KOPT-K1 (cell line): ENCODE measurements around the gene MGST3.
"Not testable (repeated sequence)": the region's sequence is repeated elsewhere in the genome, so short reads cannot be mapped to it uniquely, and the experiment has no call there.

Experiments
- H3K27ac ChIP-seq: fragments of 200-600 bp; sonication (generic); 2 replicates; pipeline ENCODE4 v1.5.1; 2016; ENCODE audit warnings: antibody characterized with exemption, mild to moderate bottlenecking, low read depth, low read length; ENCODE audit not compliant: poor library complexity, severe bottlenecking
- H3K36me3 ChIP-seq: fragments of 200-600 bp; sonication (generic); 2 replicates; pipeline ENCODE4 v1.5.1; 2017; ENCODE audit warnings: antibody characterized with exemption, mild to moderate bottlenecking, low read length, moderate library complexity; ENCODE audit not compliant: insufficient read depth
- H3K9me3 ChIP-seq: fragments of 200-600 bp; sonication (generic); 2 replicates; pipeline ENCODE4 v1.5.1; 2017; ENCODE audit warnings: antibody characterized with exemption, low read length, mild to moderate bottlenecking; ENCODE audit not compliant: insufficient read depth, poor library complexity, severe bottlenecking

Gene MGST3

DNA sequence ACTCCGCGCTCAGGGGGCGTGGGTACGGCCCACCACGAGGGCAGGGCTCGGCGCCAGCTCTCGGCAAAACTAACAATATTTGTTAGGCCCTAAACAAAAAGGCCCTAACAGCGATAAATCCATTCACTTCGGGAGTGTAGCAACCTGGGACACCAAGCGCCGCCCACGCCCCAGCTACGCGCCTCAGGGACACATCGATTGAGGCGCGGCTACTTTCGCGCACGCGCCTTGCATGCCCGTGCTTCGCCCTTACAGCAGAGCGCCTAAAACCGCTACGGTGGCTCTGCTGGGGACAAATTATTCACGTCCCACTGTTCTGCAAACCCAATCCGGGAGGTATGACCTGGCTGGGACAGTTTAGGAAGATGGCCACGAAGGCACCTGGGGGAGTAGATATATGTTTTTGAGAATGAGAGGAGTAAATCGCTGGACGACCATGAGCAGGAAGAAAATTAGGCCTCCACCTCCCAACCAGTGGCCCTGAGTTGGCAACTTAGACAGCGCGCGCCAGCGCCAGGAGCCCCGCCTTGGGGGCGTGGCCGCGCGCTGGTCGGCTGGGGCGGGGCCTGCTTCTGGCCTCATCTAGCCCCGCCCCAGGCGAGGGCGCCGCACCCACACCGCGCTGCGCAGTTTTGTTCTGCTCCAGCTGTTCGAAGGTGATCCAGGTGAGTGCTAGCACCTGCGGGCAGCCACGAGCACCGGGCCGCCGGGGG lies at the start of gene MGST3:
MGST3 (plus strand) TSS at position 606 of the 713 bp plus-strand sequence. CDS start 18,614 bp downstream, outside the sequence.
- Histone ChIP-seq H3K36me3 (no peaks in the 10 kb centered on the region), H3K9me3 (no peaks in the 10 kb centered on the region), H3K27ac (peak within 1 kb of the TSS; percentile 74)

DNA sequence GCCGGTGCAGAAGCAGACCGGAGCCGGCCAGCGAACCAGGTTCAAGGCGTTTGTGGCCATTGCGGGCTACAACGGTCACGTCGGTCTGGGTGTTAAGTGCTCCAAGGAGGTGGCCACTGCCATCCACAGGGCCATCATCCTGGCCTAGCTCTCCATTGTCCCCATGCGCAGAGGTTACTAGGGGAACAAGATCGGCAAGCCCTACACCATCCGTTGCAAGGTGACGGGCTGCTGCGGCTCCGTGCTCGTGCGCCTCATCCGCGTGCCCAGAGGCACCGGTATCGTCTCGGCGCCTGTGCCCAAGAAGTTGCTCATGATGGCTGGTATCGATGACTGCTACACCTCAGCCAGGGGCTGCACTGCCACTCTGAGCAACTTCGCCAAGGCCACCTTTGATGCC lies 49.1 kb upstream of the MGST3 start:
- H3K36me3 ChIP-seq = no peaks in the 10 kb centered on the region
- H3K27ac ChIP-seq = no peak overlapping the region
- H3K9me3 ChIP-seq = no peaks in the 10 kb centered on the region

DNA sequence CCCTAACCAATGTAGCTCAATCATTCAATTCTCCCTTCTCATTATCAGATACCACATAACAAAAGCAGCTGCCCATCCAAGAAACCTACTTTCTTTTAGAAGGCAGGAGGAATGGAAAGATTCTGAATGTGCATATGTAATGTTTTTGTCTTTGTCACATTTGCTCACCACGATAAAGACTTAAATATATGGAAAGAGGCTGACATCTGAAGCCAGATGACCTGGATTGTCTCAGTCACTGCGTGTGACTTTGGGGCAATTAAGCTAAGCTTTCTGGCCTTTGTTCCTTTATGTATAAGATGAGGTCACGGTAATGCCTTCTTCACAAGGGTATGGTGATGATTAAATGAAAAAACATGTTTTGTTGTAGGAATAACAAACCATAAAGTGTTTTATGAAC lies 44.6 kb upstream of the MGST3 start:
- Histone ChIP-seq H3K36me3 (no peaks in the 10 kb centered on the region), H3K9me3 (no peaks in the 10 kb centered on the region), H3K27ac (no peak overlapping the region)

DNA sequence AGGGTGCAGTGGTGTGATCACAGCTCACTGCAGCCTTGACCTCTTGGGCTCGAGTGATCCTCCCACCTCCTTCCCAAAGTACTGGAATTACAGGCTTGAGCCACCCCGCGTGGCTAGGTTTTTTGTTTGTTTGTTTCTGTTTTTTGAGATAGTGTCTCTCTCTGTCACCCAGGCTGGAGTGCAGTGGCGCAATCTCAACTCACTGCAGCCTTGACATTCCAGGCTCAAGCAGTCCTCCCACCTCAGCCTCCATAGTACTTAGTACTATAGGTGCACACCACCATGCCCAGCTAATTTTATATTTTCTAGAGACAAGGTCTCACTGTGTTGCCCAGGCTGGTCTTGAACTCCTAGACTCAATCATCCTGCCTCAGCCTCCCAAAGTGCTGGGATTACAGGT lies 39.6 kb upstream of the MGST3 start:
- H3K9me3 ChIP-seq, H3K27ac ChIP-seq, H3K36me3 ChIP-seq: not testable (repeated sequence)

DNA sequence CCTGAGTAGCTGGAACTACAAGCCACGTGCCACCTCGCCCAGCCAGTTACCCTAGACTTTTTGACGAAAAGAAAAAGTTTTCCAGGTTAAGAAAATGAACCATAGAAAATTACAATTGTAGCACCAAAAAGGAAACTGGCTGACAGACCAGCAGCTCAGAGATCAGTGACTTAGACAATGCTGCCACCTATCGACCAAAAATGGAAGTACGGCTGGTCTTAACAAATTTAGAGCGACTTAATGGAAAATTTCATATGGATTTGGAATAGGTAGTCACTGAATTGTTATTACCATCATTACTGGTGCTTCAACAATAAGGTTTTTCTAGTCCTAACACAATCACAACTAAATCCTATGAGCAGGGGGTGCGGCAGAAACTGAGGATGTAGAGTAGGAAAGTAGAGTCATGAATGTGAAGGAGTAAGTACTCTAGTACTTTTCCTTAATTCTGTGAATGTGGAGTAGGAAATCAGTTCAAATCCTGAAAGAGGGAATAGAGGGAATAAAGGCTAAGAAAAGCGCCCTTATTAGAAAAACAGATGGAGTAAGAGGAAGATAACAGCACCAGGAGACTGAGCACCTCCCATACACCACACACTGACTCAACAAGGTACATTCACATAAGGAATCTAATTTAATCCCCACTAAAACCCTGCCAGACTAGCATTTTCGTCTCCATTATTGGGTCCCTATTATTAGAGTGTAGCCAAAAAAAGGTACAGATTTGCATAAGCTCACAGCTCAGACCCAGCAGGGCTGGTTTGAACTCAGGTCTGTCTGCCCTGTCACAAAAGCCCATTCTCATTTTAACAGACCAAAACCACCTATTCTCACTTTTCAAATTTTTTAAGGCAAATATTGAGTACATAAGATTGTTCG lies 37.9 kb upstream of the MGST3 start:
- no peaks in the 10 kb centered on the region for H3K9me3 ChIP-seq
- H3K27ac ChIP-seq = no peak overlapping the region
- no peaks in the 10 kb centered on the region for H3K36me3 ChIP-seq

DNA sequence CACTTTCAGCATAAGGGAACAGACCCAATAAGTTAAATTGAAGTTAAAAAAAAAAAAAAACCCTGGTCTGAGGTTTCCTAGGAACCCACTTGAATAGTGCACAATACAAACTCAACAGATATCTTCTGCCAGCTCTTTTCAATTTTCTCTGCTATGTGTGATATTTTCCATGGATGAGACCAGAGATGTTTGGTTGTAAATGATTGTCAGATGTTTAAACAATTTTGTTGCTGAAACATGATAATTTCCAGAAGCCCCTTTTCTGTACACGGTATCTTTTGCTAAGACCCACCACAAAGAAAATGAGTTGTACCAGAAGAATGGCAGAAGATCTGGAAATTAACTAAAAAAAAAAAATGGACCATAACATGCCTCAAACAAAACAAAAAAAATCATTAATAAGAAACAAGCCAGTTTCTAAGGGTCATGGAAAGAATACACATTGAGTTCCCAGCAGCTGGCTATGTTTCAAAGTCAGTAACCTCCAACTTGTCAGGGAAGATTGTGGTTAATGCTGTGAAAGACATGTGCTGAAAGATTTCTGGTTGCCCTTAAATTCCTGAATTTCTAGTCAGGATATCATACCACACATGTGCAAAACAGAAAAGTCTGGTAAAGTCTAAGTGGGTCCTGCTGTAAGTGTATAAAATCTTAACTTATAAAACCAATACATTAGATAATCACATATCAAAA lies 35.6 kb upstream of the MGST3 start:
- Histone ChIP-seq H3K9me3 (no peaks in the 10 kb centered on the region), H3K36me3 (no peaks in the 10 kb centered on the region), H3K27ac (no peak overlapping the region)

DNA sequence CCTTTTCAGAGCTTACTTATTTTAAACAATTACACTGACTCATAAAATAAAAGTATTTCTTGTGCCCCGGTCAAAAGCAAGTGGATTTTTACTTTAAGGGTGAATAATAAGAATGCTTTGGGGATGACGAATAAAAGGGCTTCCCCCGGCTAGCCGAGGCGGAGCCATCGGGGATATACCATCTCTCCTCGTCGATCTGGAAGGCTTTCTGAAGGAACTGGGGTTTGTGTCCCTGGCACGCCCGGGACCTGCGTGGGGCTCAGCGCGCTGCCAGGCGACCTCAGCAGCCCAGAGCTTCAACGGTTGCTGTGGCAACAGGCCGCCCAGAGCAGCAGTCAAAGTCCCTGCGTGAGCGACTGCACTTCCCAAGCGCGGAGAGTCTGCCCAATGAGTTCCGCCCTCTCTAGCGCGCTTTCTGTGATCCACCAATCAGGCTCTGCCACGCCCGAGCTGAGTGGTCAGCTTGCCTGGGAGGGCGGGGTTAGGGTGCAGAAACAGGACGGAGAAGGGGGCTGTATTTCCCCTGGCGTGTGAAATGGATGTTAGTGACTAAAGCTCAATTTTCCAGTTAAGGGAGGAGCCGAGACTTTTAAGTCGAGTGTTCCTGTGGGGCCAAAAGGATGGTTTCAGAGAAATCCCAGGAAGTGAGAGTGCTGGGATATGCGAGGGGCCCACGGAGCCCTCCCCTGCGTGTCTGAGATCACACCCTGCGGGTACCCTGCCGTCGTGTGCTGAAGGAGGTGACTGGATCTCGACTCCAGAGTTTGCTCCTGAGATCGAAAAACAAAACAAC lies 33.0 kb upstream of the MGST3 start:
- Histone ChIP-seq H3K36me3 (no peaks in the 10 kb centered on the region), H3K27ac (peak overlapping the region; percentile 19), H3K9me3 (no peaks in the 10 kb centered on the region)

DNA sequence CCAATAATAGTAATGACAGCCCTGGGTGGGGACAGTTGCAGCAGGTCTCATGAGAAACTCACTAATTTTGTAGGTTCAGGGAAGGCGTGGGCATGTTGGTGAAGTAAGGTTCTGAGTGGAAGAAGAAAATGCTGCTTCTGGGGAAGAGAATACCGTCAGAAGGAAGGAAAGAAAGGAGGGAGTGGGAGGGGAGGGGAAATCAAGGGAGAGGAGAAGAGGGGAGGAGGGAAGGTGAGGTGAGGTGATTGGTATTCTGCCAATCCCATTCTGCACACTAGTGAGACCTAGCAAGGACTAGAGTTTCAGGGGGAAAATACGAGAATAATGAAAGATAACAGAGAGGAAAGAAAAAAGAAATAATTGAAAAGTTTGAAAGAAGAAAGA lies 32.4 kb upstream of the MGST3 start:
- Histone ChIP-seq H3K27ac (peak overlapping the region; percentile 19), H3K36me3 (no peaks in the 10 kb centered on the region), H3K9me3 (no peaks in the 10 kb centered on the region)

DNA sequence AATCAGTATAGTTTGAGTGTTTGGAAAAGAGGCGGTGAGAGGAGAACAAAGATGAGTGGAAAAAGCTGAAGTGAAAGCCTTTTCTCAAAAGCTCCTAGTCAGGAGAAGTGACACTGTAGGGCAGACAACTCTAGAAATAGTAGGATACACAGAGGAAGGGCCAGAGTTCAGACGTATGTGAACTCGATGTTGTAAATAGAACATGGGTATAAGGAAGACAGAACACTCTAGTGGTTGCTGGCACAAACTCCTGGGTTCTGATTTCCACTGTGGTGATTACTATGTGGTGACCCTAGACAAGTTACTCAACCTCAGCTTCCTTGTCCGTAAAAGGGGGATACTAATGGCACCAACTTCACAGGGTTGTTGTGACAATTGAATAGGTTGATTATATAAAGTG lies 30.2 kb upstream of the MGST3 start:
- no peaks in the 10 kb centered on the region for H3K9me3 ChIP-seq
- no peaks in the 10 kb centered on the region for H3K36me3 ChIP-seq
- H3K27ac ChIP-seq = no peak overlapping the region

DNA sequence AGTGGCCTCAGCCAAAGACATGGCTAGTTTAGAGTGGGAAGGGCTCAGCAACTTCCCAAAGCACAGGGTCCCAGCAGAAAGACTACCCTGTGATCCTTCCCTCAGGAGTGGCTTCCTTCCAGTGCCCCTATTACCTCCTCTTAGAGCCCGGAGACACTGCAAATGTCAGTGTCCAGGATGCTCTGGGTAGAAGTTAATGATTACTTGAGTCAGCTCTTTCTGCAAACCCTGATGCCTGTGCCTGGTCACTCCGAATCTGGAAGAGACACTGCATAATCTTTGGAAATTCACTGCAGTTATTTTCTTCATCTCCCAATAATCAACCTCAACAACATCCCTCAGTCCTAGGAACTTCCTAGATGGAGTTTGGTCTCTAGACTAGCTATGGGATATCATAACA lies 27.2 kb upstream of the MGST3 start:
- no peaks in the 10 kb centered on the region for H3K36me3 ChIP-seq
- H3K9me3 ChIP-seq = no peaks in the 10 kb centered on the region

DNA sequence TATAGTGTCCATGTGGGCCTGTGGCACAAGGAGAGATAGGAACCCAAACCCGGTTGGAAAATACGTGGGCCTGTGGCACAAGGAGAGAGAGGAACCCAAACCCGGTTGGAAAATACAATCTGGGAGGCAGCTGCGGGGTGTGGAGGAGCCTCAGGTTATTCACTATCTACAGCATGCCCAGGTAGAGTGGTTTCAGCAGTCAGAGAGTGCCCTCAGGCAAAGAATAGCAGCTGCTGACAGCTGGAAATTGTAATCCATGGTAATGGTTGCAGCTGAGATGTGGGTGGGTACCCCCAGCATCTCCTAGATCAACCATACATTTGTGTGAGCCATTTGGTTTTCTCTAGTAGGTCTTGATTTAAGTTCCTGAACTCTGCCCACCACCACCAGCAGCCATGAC lies 25.8 kb upstream of the MGST3 start:
- H3K9me3 ChIP-seq = no peaks in the 10 kb centered on the region
- no peaks in the 10 kb centered on the region for H3K36me3 ChIP-seq
- H3K27ac ChIP-seq = no peak overlapping the region

More for the DNA sequence above, 27.2 kb upstream of the MGST3 start:
- no peak overlapping the region for H3K27ac ChIP-seq

DNA sequence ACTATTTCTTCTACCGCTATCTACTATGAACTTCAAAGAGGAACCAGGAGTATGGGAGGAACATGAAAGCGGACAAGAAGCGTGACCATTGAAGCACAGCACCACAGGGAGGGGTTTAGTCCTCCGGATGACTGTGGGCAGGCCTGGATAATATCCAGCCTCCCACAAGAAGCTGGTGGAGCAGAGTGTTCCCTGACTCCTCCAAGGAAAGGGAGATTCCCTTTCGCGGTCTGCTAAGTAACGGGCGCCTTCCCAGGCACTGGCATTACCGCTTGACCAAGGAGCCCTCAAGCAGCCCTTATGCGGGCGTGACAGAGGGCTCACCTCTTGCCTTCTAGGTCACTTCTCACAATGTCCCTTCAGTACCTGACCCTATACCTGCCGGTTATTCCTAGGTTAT lies 24.4 kb upstream of the MGST3 start:
- not testable (repeated sequence) for H3K9me3 ChIP-seq, H3K27ac ChIP-seq, H3K36me3 ChIP-seq

DNA sequence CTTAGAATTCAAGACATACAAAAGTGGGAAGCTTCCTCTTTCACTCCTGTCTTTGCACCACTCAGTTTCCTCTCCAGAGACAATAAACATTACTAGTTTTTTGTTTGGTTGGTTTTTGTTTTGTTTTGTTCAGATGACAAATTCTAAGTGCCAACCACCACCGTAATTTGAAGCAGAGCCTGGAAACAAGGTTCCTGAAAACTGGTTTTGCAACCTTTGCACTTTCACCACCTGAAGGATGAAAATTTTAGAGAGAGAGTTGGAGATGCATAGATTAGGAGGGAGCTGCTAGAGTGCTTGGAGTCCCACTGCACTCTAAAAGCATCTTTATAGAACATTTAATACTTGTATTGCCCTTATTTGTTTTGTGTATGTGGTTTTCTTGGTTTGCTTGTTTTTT lies 20.2 kb upstream of the MGST3 start:
- Histone ChIP-seq H3K9me3 (peaks cover 21% of the 10 kb centered on the region), H3K36me3 (no peaks in the 10 kb centered on the region), H3K27ac (no peak overlapping the region)

DNA sequence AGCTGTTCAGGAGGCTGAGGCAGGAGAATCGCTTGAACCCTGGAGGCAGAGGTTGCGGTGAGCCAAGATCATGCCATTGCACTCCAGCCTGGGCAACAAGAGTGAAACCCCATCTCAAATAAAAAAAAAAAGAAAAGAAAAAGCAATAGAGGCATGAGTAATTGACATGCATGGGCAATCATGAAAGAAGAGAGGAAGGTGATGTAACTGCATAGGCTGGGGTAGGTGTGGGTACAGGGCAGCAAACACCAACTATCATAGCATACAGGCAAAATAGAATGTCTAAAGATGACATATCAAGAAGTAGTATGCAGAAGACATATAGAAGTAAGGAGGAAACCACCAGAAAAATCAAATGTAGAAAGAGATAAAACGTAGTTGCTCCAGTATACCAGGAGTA lies 19.0 kb upstream of the MGST3 start:
- H3K27ac ChIP-seq = no peak overlapping the region
- H3K36me3 ChIP-seq = no peaks in the 10 kb centered on the region
- H3K9me3 ChIP-seq = peaks cover 21% of the 10 kb centered on the region
